CD4-positive, alpha-beta T cell treated with Interleukin-17A for 1 hour (primary cell): ENCODE data around the gene LSM14A.

Experiments used
- DNase-seq: peaks from one replicate; pipeline ENCODE4 v3.0.0-alpha.2; 2020

Gene LSM14A

DNA sequence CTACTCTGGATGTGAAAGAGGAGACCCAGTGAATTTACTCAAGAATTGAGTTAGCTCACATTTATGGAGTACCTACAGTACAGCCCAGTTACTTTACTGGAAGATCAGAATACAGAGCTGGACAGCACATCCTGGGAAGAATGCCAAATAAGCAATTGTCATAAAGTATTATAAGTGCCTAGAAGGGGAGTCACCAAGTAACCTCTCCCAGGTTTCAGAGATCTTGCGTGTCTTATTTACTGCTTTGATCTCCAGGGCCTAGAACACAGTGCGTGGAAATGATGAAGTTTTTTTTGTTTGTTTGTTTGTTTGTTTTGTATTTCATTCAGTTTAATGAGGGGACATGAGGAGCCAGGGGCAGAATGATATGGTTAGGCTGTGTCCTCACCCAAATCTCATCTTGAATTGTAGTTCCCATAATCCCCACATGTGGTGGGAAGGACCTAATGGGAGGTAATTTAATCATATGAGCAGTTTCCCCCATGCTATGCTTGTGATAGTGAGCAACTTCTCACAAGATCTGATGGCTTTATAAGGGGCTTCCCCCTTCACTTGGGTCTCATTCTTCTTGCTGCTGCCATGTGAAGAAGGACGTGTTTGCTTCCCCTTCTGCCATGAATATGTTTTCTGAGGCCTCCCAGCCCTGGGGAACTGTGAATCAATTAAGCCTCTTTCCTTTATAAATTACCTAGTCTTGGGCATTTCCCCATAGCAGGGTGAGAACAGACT is 87.2 kb downstream of the LSM14A start:
- DNase-seq, result no peak

DNA sequence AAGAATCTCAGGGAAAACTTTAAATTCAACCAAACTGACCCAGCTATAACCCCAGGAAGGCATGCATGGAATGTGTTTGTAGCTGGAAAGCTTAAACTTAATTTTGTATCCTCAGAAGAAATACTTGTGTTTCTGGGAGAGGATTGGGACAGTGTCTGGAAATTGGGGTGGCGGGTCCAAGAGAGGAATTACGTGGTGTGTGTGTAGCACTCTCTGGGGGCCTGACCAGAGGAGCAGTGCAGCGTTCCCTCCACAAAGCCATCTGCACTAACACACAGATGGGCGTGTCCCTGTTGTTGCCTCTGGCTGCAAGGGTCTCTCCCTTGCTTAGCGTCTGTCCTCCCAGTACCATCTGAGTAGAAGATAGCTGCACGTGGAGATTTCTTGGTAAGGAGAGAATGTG is 88.5 kb downstream of the LSM14A start:
- DNase-seq, result no peak

GRCh38 chr19:34261334-34262109 is 89.2 kb downstream of the LSM14A start:
- DNase-seq, result no peak

- no peak for DNase-seq
Measured at GRCh38 chr19:34263745-34264237, 91.5 kb downstream of the LSM14A start.

- DNase-seq, result no peak
Measured at GRCh38 chr19:34265221-34265650, 92.9 kb downstream of the LSM14A start.

GRCh38 chr19:34269081-34269480 is 96.8 kb downstream of the LSM14A start:
- DNase-seq, result peak; percentile 24

- DNase-seq, result peak; percentile 14
Measured at GRCh38 chr19:34269489-34269888, 97.2 kb downstream of the LSM14A start.

- peak; percentile 90 for DNase-seq
Measured at GRCh38 chr19:34269968-34270621, 97.8 kb downstream of the LSM14A start.

GRCh38 chr19:34273121-34273520 is 100.8 kb downstream of the LSM14A start:
- DNase-seq, result no peak

- no peak for DNase-seq
Measured at GRCh38 chr19:34274284-34274826, 102.1 kb downstream of the LSM14A start.

DNA sequence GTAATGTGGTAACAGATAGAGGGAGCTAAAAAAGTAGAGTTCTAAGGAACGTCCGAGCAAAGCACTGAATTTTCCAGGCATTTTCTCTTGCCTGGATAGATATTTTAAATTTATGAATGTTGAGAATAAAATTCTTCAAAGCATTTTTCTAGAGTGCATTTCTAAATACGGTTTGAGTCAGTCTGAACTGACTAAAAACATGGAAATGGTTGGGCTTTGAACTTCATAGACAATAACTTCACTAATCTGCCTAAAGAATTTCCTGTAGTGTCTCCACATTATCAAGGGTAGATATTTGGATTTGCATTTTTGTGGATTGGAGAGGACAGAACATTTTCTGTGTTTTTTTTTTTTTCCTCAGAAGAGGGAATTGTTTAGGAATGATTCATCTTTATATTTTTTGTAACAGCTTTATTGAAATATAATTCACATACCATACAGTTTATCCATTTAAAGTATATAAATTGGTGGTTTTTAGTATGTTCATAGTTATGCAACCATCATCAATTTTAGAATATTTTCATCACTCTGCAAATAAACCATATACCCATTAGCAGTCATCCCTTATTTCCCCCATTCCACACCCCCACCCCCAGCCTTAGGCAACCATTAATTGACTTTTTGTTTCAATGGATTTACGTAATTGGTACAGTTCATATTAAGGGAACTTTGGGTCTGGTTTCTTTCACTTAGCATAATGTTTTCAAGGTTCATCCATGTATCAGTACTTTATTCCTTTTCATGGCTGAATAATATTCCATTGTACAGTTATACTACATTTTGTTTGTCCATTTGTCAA is 102.7 kb downstream of the LSM14A start:
- DNase-seq, result no peak

- no peak for DNase-seq
Measured at GRCh38 chr19:34275705-34276104, 103.4 kb downstream of the LSM14A start.

GRCh38 chr19:34276614-34277013 is 104.3 kb downstream of the LSM14A start:
- no peak for DNase-seq

- no peak for DNase-seq
Measured at GRCh38 chr19:34277244-34277643, 104.9 kb downstream of the LSM14A start.

GRCh38 chr19:34278783-34279182 is 106.5 kb downstream of the LSM14A start:
- no peak for DNase-seq
